Measurements from ENCODE around the gene ZSWIM8.
A peak's percentile ranks its signal among the peaks of the same experiment; 100 is the strongest.
"Not testable (repeated sequence)": the region's sequence is repeated elsewhere in the genome, so short reads cannot be mapped to it uniquely, and the experiment has no call there.

Gene ZSWIM8

GRCh38 chr10:73785211-73785720 lies at the start of gene ZSWIM8:
Gene ZSWIM8, plus strand, starts transcription at chr10:73785606. Its CDS starts 273 bp downstream, at chr10:73785879.
- Mint-ChIP-seq H3K36me3 (ENCODE audit: insufficient read depth) (peaks cover 24% of the 10 kb centered on the region), H3K4me3 (peak within 1 kb of the TSS; percentile 89), H3K27ac (ENCODE audit: low read depth) (peak within 1 kb of the TSS; percentile 92), H3K4me1 (peaks cover 46% of the 10 kb centered on the region), H3K9me3 (no peaks in the 10 kb centered on the region), H3K27me3 (no peaks in the 10 kb centered on the region)
- peak; percentile 60 to 79 for DNase-seq (ENCODE audit: low spot score in 2 of 2)
- peak; percentile 83 for ATAC-seq (replicated peaks; ENCODE audit: extremely low read depth, poor library complexity, severe bottlenecking)

- ATAC-seq (replicated peaks; ENCODE audit: extremely low read depth, poor library complexity, severe bottlenecking); DNase-seq (ENCODE audit: low spot score in 2 of 2); H3K4me3 Mint-ChIP-seq; H3K27me3 Mint-ChIP-seq; H3K9me3 Mint-ChIP-seq: not testable (repeated sequence)
- peak overlapping the region; percentile 44 for H3K27ac Mint-ChIP-seq (ENCODE audit: low read depth)
- peaks cover 18% of the 10 kb centered on the region for H3K4me1 Mint-ChIP-seq
- peaks cover 26% of the 10 kb centered on the region for H3K36me3 Mint-ChIP-seq (ENCODE audit: insufficient read depth)
Observed at GRCh38 chr10:73740501-73741254, 44.7 kb upstream of the ZSWIM8 start.

GRCh38 chr10:73742454-73742734 lies 43.0 kb upstream of the ZSWIM8 start:
- peaks cover 30% of the 10 kb centered on the region for H3K4me1 Mint-ChIP-seq
- no peak for ATAC-seq (replicated peaks; ENCODE audit: extremely low read depth, poor library complexity, severe bottlenecking)
- DNase-seq (ENCODE audit: low spot score in 2 of 2), result no peak
- peaks cover 34% of the 10 kb centered on the region for H3K36me3 Mint-ChIP-seq (ENCODE audit: insufficient read depth)
- no peaks in the 10 kb centered on the region for H3K9me3 Mint-ChIP-seq
- H3K27me3 Mint-ChIP-seq, result no peaks in the 10 kb centered on the region
- peak overlapping the region; percentile 50 for H3K4me3 Mint-ChIP-seq
- H3K27ac Mint-ChIP-seq (ENCODE audit: low read depth), result peak overlapping the region; percentile 16

- Mint-ChIP-seq H3K4me3 (peak overlapping the region; percentile 94), H3K4me1 (peaks cover 30% of the 10 kb centered on the region), H3K27me3 (no peaks in the 10 kb centered on the region), H3K36me3 (ENCODE audit: insufficient read depth) (peaks cover 40% of the 10 kb centered on the region), H3K9me3 (no peaks in the 10 kb centered on the region), H3K27ac (ENCODE audit: low read depth) (peak overlapping the region; percentile 100)
- DNase-seq (ENCODE audit: low spot score in 2 of 2) (no peak), ATAC-seq (replicated peaks; ENCODE audit: extremely low read depth, poor library complexity, severe bottlenecking) (no peak)
Observed at GRCh38 chr10:73743327-73743904, 42.0 kb upstream of the ZSWIM8 start.

GRCh38 chr10:73743905-73744663 lies 41.3 kb upstream of the ZSWIM8 start, which contains the start of gene SEC24C:
Gene SEC24C, plus strand, starts transcription at chr10:73744372. Its CDS starts 2,461 bp downstream, at chr10:73746833.
- Mint-ChIP-seq H3K27me3 (no peaks in the 10 kb centered on the region), H3K9me3 (no peaks in the 10 kb centered on the region), H3K27ac (ENCODE audit: low read depth) (peak within 1 kb of the TSS; percentile 100), H3K36me3 (ENCODE audit: insufficient read depth) (peaks cover 45% of the 10 kb centered on the region), H3K4me1 (peaks cover 34% of the 10 kb centered on the region), H3K4me3 (peak within 1 kb of the TSS; percentile 94)
- ATAC-seq (replicated peaks; ENCODE audit: extremely low read depth, poor library complexity, severe bottlenecking) (peak; percentile 86), DNase-seq (ENCODE audit: low spot score in 2 of 2) (peak; percentile 91 to 94)

GRCh38 chr10:73744664-73744975 lies 40.8 kb upstream of the ZSWIM8 start:
- peak overlapping the region; percentile 100 for H3K27ac Mint-ChIP-seq (ENCODE audit: low read depth)
- H3K9me3 Mint-ChIP-seq, result no peaks in the 10 kb centered on the region
- H3K4me3 Mint-ChIP-seq, result peak overlapping the region; percentile 94
- ATAC-seq (replicated peaks; ENCODE audit: extremely low read depth, poor library complexity, severe bottlenecking) (peak; percentile 49), DNase-seq (ENCODE audit: low spot score in 2 of 2) (no peak)
- H3K27me3 Mint-ChIP-seq, result no peaks in the 10 kb centered on the region
- H3K4me1 Mint-ChIP-seq, result peaks cover 39% of the 10 kb centered on the region
- H3K36me3 Mint-ChIP-seq (ENCODE audit: insufficient read depth), result peaks cover 46% of the 10 kb centered on the region

GRCh38 chr10:73746721-73747120 lies 38.7 kb upstream of the ZSWIM8 start:
- H3K36me3 Mint-ChIP-seq (ENCODE audit: insufficient read depth), result peaks cover 62% of the 10 kb centered on the region
- peaks cover 56% of the 10 kb centered on the region for H3K4me1 Mint-ChIP-seq

GRCh38 chr10:73750819-73751218 lies 34.6 kb upstream of the ZSWIM8 start:
- Mint-ChIP-seq H3K27me3 (no peaks in the 10 kb centered on the region), H3K4me1 (peaks cover 54% of the 10 kb centered on the region), H3K4me3 (peak overlapping the region; percentile 19), H3K36me3 (ENCODE audit: insufficient read depth) (peaks cover 74% of the 10 kb centered on the region), H3K27ac (ENCODE audit: low read depth) (peak overlapping the region; percentile 10), H3K9me3 (no peaks in the 10 kb centered on the region)
- DNase-seq (ENCODE audit: low spot score in 2 of 2), result no peak
- no peak for ATAC-seq (replicated peaks; ENCODE audit: extremely low read depth, poor library complexity, severe bottlenecking)

More at GRCh38 chr10:73746721-73747120, 38.7 kb upstream of the ZSWIM8 start:
- DNase-seq (ENCODE audit: low spot score in 2 of 2), result no peak
- Mint-ChIP-seq H3K9me3 (no peaks in the 10 kb centered on the region), H3K27ac (ENCODE audit: low read depth) (no peak overlapping the region), H3K27me3 (no peaks in the 10 kb centered on the region), H3K4me3 (peak overlapping the region; percentile 94)
- ATAC-seq (replicated peaks; ENCODE audit: extremely low read depth, poor library complexity, severe bottlenecking), result no peak

- peak overlapping the region; percentile 53 for H3K27ac Mint-ChIP-seq (ENCODE audit: low read depth)
- H3K9me3 Mint-ChIP-seq, result no peaks in the 10 kb centered on the region
- no peaks in the 10 kb centered on the region for H3K27me3 Mint-ChIP-seq
- ATAC-seq (replicated peaks; ENCODE audit: extremely low read depth, poor library complexity, severe bottlenecking) (no peak), DNase-seq (ENCODE audit: low spot score in 2 of 2) (no peak)
- no peak overlapping the region for H3K4me3 Mint-ChIP-seq
- H3K36me3 Mint-ChIP-seq (ENCODE audit: insufficient read depth), result peaks cover 53% of the 10 kb centered on the region
- peaks cover 61% of the 10 kb centered on the region for H3K4me1 Mint-ChIP-seq
Observed at GRCh38 chr10:73756183-73756582, 29.2 kb upstream of the ZSWIM8 start.

- H3K27ac Mint-ChIP-seq (ENCODE audit: low read depth), result peak overlapping the region; percentile 92
- H3K4me3 Mint-ChIP-seq, result peak overlapping the region; percentile 52
- DNase-seq (ENCODE audit: low spot score in 2 of 2) (peak in 1 of 2 donors; percentile 36), ATAC-seq (replicated peaks; ENCODE audit: extremely low read depth, poor library complexity, severe bottlenecking) (peak; percentile 57)
- no peaks in the 10 kb centered on the region for H3K27me3 Mint-ChIP-seq
- H3K9me3 Mint-ChIP-seq, result no peaks in the 10 kb centered on the region
- peaks cover 51% of the 10 kb centered on the region for H3K36me3 Mint-ChIP-seq (ENCODE audit: insufficient read depth)
- H3K4me1 Mint-ChIP-seq, result peaks cover 73% of the 10 kb centered on the region
Observed at GRCh38 chr10:73758704-73759511, 26.5 kb upstream of the ZSWIM8 start.

- ATAC-seq (replicated peaks; ENCODE audit: extremely low read depth, poor library complexity, severe bottlenecking), result peak; percentile 95
- H3K36me3 Mint-ChIP-seq (ENCODE audit: insufficient read depth), result peaks cover 52% of the 10 kb centered on the region
Observed at GRCh38 chr10:73759512-73760115, 25.8 kb upstream of the ZSWIM8 start.

More at GRCh38 chr10:73759512-73760115, 25.8 kb upstream of the ZSWIM8 start:
- Mint-ChIP-seq H3K27me3 (no peaks in the 10 kb centered on the region), H3K4me3 (peak overlapping the region; percentile 52), H3K27ac (ENCODE audit: low read depth) (peak overlapping the region; percentile 92), H3K4me1 (peaks cover 76% of the 10 kb centered on the region), H3K9me3 (no peaks in the 10 kb centered on the region)
- DNase-seq (ENCODE audit: low spot score in 2 of 2), result peak; percentile 66 to 91
